ENCODE results near the gene ALS2. TPM values are rescaled to one million over a fixed set of nuclear protein-coding genes. Genes with fewer than 3 reads are reported as not detected.
A peak's percentile ranks its signal among the peaks of the same experiment; 100 is the strongest.

Gene ALS2
- total and polyA plus RNA-seq, 4 donors, result 21.7 to 42.1 (median 27.9) TPM

GRCh38 chr2:201733544-201733943, 47.2 kb downstream of the ALS2 start:
- no CpG with 5 or more reads among the region's 1 CpG for WGBS (ENCODE audit: insufficient coverage)
- H3K36me3 ChIP-seq (ENCODE audit: control insufficient read depth, insufficient read depth, low read length), result peaks cover 15% of the 10 kb centered on the region
- DNase-seq (ENCODE audit: low read depth in 4 of 6, low spot score in 6 of 6), result no peak
- no peaks in the 10 kb centered on the region for H3K9me3 ChIP-seq (ENCODE audit: control insufficient read depth, insufficient read depth, low read length)
- H3K4me1 ChIP-seq (ENCODE audit: control insufficient read depth, insufficient read depth, low read length), result no peaks in the 10 kb centered on the region
- H3K4me3 ChIP-seq (ENCODE audit: low read depth, low read length), result no peak overlapping the region
- no peak overlapping the region for H3K27ac ChIP-seq (ENCODE audit: low read depth, low read length)
- H3K27me3 ChIP-seq (ENCODE audit: control insufficient read depth, insufficient read depth, low read length), result no peaks in the 10 kb centered on the region

DNA sequence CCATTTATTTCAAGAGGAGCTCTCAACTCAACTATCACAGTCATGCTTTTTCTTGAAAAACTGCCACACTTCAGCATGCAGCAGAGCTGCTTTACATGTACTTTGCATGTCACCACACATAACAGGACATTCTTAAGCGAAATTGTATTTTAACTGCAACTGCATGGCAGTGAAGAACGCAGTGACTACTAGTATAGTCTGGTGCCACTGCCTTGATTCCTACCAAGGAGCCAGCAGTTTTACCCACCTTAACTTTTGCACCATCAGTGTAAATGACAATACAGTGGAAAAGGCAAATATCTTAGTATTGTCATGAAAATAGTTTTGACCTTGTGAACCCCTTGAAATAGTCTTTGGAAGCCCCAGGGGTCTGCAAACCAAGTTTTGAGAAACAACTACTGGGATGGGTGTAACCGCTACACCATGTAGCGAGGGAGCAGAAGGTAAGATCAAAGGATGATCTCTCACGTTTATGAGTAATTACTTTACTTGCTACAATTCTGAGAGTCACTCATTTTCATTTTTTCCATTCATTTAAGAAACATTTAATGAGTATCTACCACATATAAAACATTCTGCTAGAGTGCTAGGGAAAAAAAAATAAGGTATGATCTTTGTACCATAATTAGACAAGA, 50.0 kb downstream of the ALS2 start:
- Histone ChIP-seq H3K4me3 (ENCODE audit: low read depth, low read length) (no peak overlapping the region), H3K27me3 (ENCODE audit: control insufficient read depth, insufficient read depth, low read length) (no peaks in the 10 kb centered on the region), H3K4me1 (ENCODE audit: control insufficient read depth, insufficient read depth, low read length) (no peaks in the 10 kb centered on the region), H3K9me3 (ENCODE audit: control insufficient read depth, insufficient read depth, low read length) (no peaks in the 10 kb centered on the region), H3K36me3 (ENCODE audit: control insufficient read depth, insufficient read depth, low read length) (peaks cover 14% of the 10 kb centered on the region), H3K27ac (ENCODE audit: low read depth, low read length) (no peak overlapping the region)
- DNase-seq (ENCODE audit: low read depth in 4 of 6, low spot score in 6 of 6), result no peak
- WGBS (ENCODE audit: insufficient coverage), result 100% methylated on average over 1 of the region's 5 CpGs

DNA sequence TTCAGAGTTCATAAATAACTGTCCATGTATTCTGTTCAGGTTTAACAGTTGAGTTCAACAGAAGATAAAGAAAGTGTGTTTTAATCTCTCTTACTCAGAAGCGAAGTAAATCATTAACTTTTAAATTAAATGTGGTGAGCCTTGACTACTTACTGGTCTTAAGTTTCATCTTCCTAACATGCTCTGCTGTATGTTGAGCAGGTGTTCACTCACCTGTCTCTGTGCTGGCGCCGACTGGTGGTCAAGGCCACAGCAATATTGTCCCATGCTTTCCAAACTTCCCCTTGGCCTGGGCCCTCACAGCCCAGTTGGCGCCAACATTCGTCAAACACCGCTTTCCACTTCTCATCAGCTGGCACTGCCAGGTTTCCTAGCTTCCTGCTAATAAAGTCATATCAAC, 65.3 kb downstream of the ALS2 start:
- no peak overlapping the region for H3K27ac ChIP-seq (ENCODE audit: low read depth, low read length)
- H3K4me3 ChIP-seq (ENCODE audit: low read depth, low read length), result no peak overlapping the region
- H3K9me3 ChIP-seq (ENCODE audit: control insufficient read depth, insufficient read depth, low read length), result no peaks in the 10 kb centered on the region
- no peaks in the 10 kb centered on the region for H3K27me3 ChIP-seq (ENCODE audit: control insufficient read depth, insufficient read depth, low read length)
- DNase-seq (ENCODE audit: low read depth in 4 of 6, low spot score in 6 of 6), result no peak
- 97% methylated on average over 5 of the region's 6 CpGs for WGBS (ENCODE audit: insufficient coverage)
- peaks cover 37% of the 10 kb centered on the region for H3K36me3 ChIP-seq (ENCODE audit: control insufficient read depth, insufficient read depth, low read length)
- H3K4me1 ChIP-seq (ENCODE audit: control insufficient read depth, insufficient read depth, low read length), result no peaks in the 10 kb centered on the region

GRCh38 chr2:201712726-201713125, 68.0 kb downstream of the ALS2 start:
- no peaks in the 10 kb centered on the region for H3K4me1 ChIP-seq (ENCODE audit: control insufficient read depth, insufficient read depth, low read length)
- peaks cover 35% of the 10 kb centered on the region for H3K36me3 ChIP-seq (ENCODE audit: control insufficient read depth, insufficient read depth, low read length)
- no peak overlapping the region for H3K4me3 ChIP-seq (ENCODE audit: low read depth, low read length)
- H3K27ac ChIP-seq (ENCODE audit: low read depth, low read length), result no peak overlapping the region
- no CpG with 5 or more reads among the region's 1 CpG for WGBS (ENCODE audit: insufficient coverage)
- DNase-seq (ENCODE audit: low read depth in 4 of 6, low spot score in 6 of 6), result no peak
- H3K9me3 ChIP-seq (ENCODE audit: control insufficient read depth, insufficient read depth, low read length), result no peaks in the 10 kb centered on the region
- H3K27me3 ChIP-seq (ENCODE audit: control insufficient read depth, insufficient read depth, low read length), result no peaks in the 10 kb centered on the region

- no peak overlapping the region for H3K27ac ChIP-seq (ENCODE audit: low read depth, low read length)
- H3K36me3 ChIP-seq (ENCODE audit: control insufficient read depth, insufficient read depth, low read length), result peaks cover 25% of the 10 kb centered on the region
- 94% methylated on average over 2 of the region's 5 CpGs for WGBS (ENCODE audit: insufficient coverage)
- no peaks in the 10 kb centered on the region for H3K4me1 ChIP-seq (ENCODE audit: control insufficient read depth, insufficient read depth, low read length)
- DNase-seq (ENCODE audit: low read depth in 4 of 6, low spot score in 6 of 6), result no peak
- H3K4me3 ChIP-seq (ENCODE audit: low read depth, low read length), result no peak overlapping the region
- H3K27me3 ChIP-seq (ENCODE audit: control insufficient read depth, insufficient read depth, low read length), result no peaks in the 10 kb centered on the region
- no peaks in the 10 kb centered on the region for H3K9me3 ChIP-seq (ENCODE audit: control insufficient read depth, insufficient read depth, low read length)
Observed at GRCh38 chr2:201709747-201710146, 71.0 kb downstream of the ALS2 start.

DNA sequence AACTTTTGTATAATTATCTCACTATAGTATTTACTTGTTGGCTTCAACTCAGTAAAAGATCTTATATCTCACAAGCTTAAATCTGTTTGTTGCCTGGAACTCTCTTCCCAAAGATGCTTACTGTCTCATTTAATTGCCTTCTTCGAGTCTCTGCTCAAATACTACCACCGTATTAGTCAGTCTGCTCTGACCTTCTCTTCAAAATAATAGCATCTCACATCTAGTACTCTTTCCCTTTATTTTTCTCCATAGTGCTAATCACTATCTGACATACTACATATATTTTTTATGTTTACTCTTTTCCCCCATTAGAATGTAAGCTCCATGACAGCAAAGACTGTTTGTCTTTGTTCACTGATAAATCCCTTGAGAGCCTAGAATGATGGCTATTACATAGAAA, 71.7 kb downstream of the ALS2 start:
- H3K4me3 ChIP-seq (ENCODE audit: low read depth, low read length), result no peak overlapping the region
- no peaks in the 10 kb centered on the region for H3K9me3 ChIP-seq (ENCODE audit: control insufficient read depth, insufficient read depth, low read length)
- H3K27me3 ChIP-seq (ENCODE audit: control insufficient read depth, insufficient read depth, low read length), result no peaks in the 10 kb centered on the region
- H3K36me3 ChIP-seq (ENCODE audit: control insufficient read depth, insufficient read depth, low read length), result peaks cover 22% of the 10 kb centered on the region
- DNase-seq (ENCODE audit: low read depth in 4 of 6, low spot score in 6 of 6), result no peak
- H3K4me1 ChIP-seq (ENCODE audit: control insufficient read depth, insufficient read depth, low read length), result no peaks in the 10 kb centered on the region
- 45% methylated on average over 2 of the region's 2 CpGs for WGBS (ENCODE audit: insufficient coverage)
- no peak overlapping the region for H3K27ac ChIP-seq (ENCODE audit: low read depth, low read length)

- Histone ChIP-seq H3K4me1 (ENCODE audit: control insufficient read depth, insufficient read depth, low read length) (no peaks in the 10 kb centered on the region), H3K27me3 (ENCODE audit: control insufficient read depth, insufficient read depth, low read length) (no peaks in the 10 kb centered on the region), H3K27ac (ENCODE audit: low read depth, low read length) (no peak overlapping the region), H3K9me3 (ENCODE audit: control insufficient read depth, insufficient read depth, low read length) (no peaks in the 10 kb centered on the region), H3K36me3 (ENCODE audit: control insufficient read depth, insufficient read depth, low read length) (peaks cover 13% of the 10 kb centered on the region), H3K4me3 (ENCODE audit: low read depth, low read length) (no peak overlapping the region)
- no CpG with 5 or more reads among the region's 3 CpGs for WGBS (ENCODE audit: insufficient coverage)
- peak in 2 of 6 donors; percentile 13 to 72 for DNase-seq (ENCODE audit: low read depth in 4 of 6, low spot score in 6 of 6)
Observed at GRCh38 chr2:201707753-201708152, 73.0 kb downstream of the ALS2 start.

DNA sequence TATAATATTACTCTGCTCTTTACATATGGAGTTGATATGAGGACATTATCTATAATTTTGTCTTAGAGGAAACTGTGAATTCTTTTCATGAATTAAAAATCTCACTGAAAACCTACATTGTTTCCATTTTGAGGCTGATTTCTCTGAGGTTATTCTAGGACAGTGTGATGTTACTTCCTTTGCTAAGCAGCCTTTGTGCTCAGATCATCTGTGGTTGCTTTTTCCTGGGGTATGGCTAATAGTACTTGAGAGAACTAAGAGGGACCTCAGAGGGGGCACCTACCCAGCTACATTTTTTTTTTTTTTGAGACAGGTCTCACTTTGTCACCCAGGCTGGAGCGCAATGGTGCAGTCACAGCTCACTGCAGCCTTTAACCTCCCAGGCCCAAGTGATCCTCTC, 73.6 kb downstream of the ALS2 start:
- H3K36me3 ChIP-seq (ENCODE audit: control insufficient read depth, insufficient read depth, low read length), result peaks cover 13% of the 10 kb centered on the region
- no peak overlapping the region for H3K4me3 ChIP-seq (ENCODE audit: low read depth, low read length)
- no peak overlapping the region for H3K27ac ChIP-seq (ENCODE audit: low read depth, low read length)
- no peaks in the 10 kb centered on the region for H3K27me3 ChIP-seq (ENCODE audit: control insufficient read depth, insufficient read depth, low read length)
- DNase-seq (ENCODE audit: low read depth in 4 of 6, low spot score in 6 of 6), result no peak
- no peaks in the 10 kb centered on the region for H3K9me3 ChIP-seq (ENCODE audit: control insufficient read depth, insufficient read depth, low read length)
- no peaks in the 10 kb centered on the region for H3K4me1 ChIP-seq (ENCODE audit: control insufficient read depth, insufficient read depth, low read length)
- 100% methylated on average over 1 of the region's 1 CpG for WGBS (ENCODE audit: insufficient coverage)

DNA sequence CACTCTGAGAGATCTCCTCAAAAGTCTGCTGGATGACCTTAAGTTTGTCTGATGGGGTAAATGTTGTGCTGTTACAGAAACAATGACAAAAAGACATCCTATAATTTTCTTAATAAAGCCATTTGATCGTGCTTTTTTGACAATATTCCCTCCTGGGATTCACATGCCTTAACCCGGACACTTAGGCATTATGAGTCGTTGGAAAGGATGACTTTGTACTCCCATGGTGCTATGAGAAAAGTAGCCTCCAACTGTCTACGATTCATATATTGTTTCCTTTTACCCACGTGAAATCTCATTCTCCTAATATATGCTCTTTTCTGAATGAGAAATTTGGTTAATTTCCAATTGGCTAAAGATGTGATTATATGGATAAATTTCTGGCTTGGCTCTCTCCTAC, 76.2 kb downstream of the ALS2 start:
- 83% methylated on average over 1 of the region's 5 CpGs for WGBS (ENCODE audit: insufficient coverage)

DNA sequence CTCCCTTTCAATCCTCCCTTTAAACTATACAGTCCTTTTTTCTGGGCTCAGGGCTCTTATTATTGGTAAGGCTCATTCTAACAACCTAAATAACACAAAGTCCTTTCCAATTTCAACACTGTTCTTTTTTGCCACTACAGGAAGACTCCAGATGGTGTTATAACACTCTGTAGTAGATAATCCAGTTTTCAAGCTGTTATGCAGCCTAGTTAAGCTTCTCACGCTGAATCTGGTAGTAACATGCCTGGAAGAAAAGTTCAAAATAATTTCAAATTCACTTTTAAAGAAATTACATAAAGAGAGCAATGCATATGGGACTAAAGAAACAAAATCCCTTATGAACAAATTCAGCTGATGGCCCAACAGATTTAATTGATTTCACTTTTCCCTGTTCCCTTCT, 79.1 kb downstream of the ALS2 start:
- Histone ChIP-seq H3K27me3 (ENCODE audit: control insufficient read depth, insufficient read depth, low read length) (no peaks in the 10 kb centered on the region), H3K9me3 (ENCODE audit: control insufficient read depth, insufficient read depth, low read length) (no peaks in the 10 kb centered on the region), H3K4me1 (ENCODE audit: control insufficient read depth, insufficient read depth, low read length) (no peaks in the 10 kb centered on the region), H3K4me3 (ENCODE audit: low read depth, low read length) (no peak overlapping the region), H3K36me3 (ENCODE audit: control insufficient read depth, insufficient read depth, low read length) (peaks cover 7% of the 10 kb centered on the region), H3K27ac (ENCODE audit: low read depth, low read length) (no peak overlapping the region)
- DNase-seq (ENCODE audit: low read depth in 4 of 6, low spot score in 6 of 6), result peak in 2 of 6 donors; percentile 4 to 70
- no CpG with 5 or more reads among the region's 1 CpG for WGBS (ENCODE audit: insufficient coverage)

More for the DNA sequence above, 76.2 kb downstream of the ALS2 start:
- Histone ChIP-seq H3K9me3 (ENCODE audit: control insufficient read depth, insufficient read depth, low read length) (no peaks in the 10 kb centered on the region), H3K27ac (ENCODE audit: low read depth, low read length) (no peak overlapping the region), H3K4me3 (ENCODE audit: low read depth, low read length) (no peak overlapping the region), H3K36me3 (ENCODE audit: control insufficient read depth, insufficient read depth, low read length) (peaks cover 13% of the 10 kb centered on the region), H3K27me3 (ENCODE audit: control insufficient read depth, insufficient read depth, low read length) (no peaks in the 10 kb centered on the region), H3K4me1 (ENCODE audit: control insufficient read depth, insufficient read depth, low read length) (no peaks in the 10 kb centered on the region)
- DNase-seq (ENCODE audit: low read depth in 4 of 6, low spot score in 6 of 6), result no peak

Data from spinal cord (tissue), 10 donors.